IPS-18a (cell line): ENCODE measurements around the gene DCAF11.

Source experiments
- H3K27ac ChIP-seq: one replicate; pipeline ENCODE4 v1.5.1; 2013; ENCODE audit warnings: low read length
- H3K27me3 ChIP-seq: one replicate; pipeline ENCODE4 v1.6.1; 2013; ENCODE audit warnings: mild to moderate bottlenecking, low read length; ENCODE audit not compliant: control insufficient read depth, insufficient read depth
- H3K36me3 ChIP-seq: one replicate; pipeline ENCODE4 v1.6.1; 2013; ENCODE audit warnings: low read depth, low read length; ENCODE audit not compliant: control insufficient read depth
- H3K4me1 ChIP-seq: one replicate; pipeline ENCODE4 v1.6.1; 2013; ENCODE audit warnings: low read depth, low read length; ENCODE audit not compliant: control insufficient read depth
- H3K4me3 ChIP-seq: one replicate; pipeline ENCODE4 v1.5.1; 2013; ENCODE audit warnings: low read length
- H3K9ac ChIP-seq: one replicate; pipeline ENCODE4 v1.6.1; 2013; ENCODE audit warnings: mild to moderate bottlenecking, low read length, moderate library complexity
- H3K9me3 ChIP-seq: one replicate; pipeline ENCODE4 v1.6.1; 2013; ENCODE audit warnings: low read depth, low read length; ENCODE audit not compliant: control insufficient read depth

DCAF11 gene

DNA sequence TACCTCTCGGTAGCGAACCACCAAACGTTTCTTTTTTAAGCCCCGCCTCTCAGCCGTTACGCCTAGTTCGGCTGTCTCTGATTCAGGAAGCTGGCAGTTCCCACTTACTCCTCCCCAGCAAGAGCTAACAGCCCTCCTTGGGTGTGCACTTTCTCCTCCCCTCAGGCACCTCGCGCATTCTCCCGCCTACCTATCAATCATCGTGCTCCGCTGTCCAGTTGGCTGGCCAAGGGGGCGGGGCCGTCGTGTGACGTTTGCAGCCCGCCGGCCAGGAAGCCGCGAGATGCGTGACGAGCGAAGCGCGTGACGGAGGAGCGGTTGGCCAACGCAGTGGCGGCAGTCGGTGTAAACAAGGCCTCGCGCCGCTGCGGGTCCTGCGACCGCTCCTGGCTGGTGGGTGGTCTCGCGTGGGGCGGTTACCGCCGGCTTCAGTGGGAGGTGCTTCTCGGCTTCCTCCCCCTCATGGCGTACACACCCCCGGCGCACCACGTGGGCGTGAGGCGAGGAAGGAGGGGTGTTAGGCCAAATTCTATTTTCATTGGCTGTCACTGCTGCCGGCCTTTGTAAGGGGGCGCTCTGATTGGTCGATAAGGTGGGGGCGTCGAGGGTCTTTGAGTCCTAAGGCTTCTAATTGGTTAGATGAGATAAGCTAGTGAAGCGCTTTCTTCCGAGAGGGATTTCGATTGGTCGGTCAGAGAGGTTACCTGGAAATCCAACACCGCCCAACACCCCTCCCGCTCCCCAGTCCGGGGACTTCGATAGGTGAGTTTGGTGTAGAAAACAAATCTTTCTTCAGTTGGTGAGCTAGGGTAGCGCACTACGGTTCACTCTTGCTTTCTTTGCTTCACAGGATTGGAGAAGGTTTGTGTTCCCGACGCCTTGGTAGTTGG, at the start of gene DCAF11, which contains the start of gene NRL:
TSS of gene DCAF11 (plus strand) at position 246 of the 890 bp plus-strand sequence. CDS start 818 bp downstream, outside the sequence.
TSS of gene NRL (minus strand) at position 418 of the 890 bp plus-strand sequence. CDS start 32,101 bp downstream, outside the sequence.
- no peaks in the 10 kb centered on the region for H3K4me1 ChIP-seq
- peak within 1 kb of the TSS; percentile 59 for H3K9ac ChIP-seq
- H3K4me3 ChIP-seq: peak within 1 kb of the TSS; percentile 84
- H3K27me3 ChIP-seq: no peaks in the 10 kb centered on the region
- peak within 1 kb of the TSS; percentile 52 for H3K27ac ChIP-seq
- no peaks in the 10 kb centered on the region for H3K9me3 ChIP-seq
- H3K36me3 ChIP-seq: peaks cover 30% of the 10 kb centered on the region

DNA sequence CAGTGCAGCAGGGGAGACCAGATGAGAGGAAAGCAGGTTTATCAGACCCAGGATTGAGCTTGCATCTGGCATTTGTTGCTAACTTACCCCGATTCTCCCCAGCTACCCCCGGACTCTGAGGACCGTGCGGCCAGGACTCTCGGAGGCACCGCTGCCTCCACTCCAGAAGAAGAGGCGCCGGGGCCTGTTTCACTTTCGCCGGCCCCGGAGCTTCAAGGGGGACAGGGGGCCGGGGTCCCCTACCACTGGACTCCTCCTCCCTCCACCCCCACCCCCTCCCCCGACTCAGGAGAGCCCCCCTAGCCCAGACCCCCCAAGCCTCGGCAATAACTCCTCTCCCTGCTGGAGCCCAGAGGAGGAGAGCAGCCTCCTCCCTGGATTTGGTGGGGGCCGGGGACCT, 49.7 kb upstream of the DCAF11 start:
- Histone ChIP-seq H3K4me3 (no peak overlapping the region), H3K9ac (no peak overlapping the region), H3K27ac (no peak overlapping the region), H3K9me3 (no peaks in the 10 kb centered on the region), H3K36me3 (no peaks in the 10 kb centered on the region), H3K4me1 (no peaks in the 10 kb centered on the region), H3K27me3 (no peaks in the 10 kb centered on the region)

DNA sequence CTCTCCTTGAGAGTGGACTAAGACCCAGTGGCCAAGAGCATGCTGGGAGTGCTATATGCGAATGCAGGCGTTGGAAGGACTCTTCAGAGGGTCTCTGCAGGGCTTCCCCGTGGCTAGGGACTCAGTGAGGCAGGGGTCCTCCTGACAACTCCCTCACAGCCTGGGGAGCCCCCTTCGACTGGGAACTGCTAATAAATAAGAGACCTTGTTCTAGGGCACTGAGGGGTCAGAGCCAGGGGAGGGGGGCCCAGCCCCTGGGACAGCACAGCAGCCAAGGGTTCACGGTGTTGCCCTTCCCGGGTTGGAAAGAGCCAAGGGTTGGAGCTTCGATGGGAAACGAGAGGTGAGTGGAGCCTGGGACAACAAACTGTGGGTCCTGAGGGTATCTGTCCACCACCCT, 49.2 kb upstream of the DCAF11 start:
- Histone ChIP-seq H3K4me3 (no peak overlapping the region), H3K4me1 (no peaks in the 10 kb centered on the region), H3K27me3 (no peaks in the 10 kb centered on the region), H3K9me3 (no peaks in the 10 kb centered on the region), H3K36me3 (no peaks in the 10 kb centered on the region), H3K9ac (no peak overlapping the region), H3K27ac (no peak overlapping the region)

DNA sequence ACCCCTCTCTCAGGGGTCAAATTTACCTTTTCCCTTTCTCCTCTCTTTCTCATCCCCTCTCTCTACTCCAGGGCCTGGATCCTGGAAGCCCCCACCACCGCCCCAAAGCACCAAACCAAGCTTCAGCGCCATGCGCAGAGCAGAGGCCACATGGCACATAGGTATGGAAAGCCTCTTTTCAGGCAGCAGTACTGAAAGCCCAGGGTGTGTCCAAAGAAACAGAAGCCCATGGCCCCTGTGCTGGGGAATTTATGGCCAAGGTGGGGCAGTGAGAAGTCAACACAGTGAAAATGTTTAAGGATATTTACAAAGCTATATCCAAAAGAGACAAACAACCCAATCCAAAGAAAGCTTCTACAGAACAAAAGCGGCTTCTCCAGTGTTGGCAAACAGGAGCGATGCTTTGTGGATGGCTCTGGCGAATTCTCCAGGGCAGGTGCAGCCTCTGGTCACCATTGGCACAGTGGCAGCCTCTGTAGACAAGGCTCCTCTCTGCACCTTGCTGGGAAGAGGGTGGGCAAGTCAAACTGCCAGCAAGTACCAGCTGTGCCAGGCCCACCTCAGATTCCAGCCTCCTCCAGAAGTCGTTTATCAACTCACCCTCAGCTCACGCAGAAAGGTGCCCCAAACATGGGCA, 48.0 kb upstream of the DCAF11 start:
- no peaks in the 10 kb centered on the region for H3K4me1 ChIP-seq
- no peak overlapping the region for H3K27ac ChIP-seq
- H3K4me3 ChIP-seq: no peak overlapping the region
- H3K9me3 ChIP-seq: no peaks in the 10 kb centered on the region
- no peaks in the 10 kb centered on the region for H3K27me3 ChIP-seq
- H3K36me3 ChIP-seq: no peaks in the 10 kb centered on the region
- no peak overlapping the region for H3K9ac ChIP-seq

DNA sequence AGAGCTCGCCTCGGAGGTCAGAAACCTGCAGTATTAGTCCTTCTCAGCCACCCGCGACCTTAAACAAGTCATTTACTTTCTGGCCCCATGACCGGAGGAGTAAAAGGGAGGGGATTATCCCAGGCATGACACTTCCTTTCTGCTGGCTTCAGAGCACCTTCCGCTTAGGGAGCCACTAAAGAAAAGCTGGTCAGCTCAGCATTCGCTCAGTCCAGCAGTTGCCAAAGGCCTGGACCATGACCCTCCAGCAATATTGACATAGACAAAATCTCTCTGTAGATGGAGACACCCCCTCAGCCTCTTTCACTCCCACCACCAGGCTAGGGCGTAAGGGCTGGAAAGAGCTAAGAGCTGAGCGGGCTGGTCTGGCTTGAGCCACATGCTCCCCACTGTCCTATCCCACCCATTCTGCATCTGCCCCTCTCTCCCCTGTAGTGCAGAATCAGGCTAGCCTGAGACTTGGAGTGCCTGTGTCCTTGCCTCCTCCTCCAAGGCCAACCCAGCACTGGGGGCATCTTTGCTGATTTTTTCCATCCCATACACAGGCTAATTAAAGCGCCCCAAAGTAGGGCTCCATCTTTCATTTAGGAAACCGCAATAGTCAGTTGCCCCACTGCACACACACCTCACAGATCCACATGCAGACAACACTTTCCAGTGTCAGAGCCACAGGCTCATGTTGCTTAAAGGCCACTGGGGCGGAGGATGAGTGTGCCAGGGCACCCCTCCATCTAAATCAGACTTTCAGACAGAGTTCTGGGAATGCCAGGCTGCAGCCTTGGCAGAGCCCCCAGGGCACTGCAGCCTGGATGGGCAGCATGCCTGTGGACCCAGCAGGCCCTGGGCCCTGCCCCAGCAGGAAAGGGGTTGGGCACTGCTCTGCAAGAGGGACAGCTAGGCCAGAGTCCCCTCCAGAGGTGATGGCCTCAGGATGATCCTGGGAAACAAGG, 47.2 kb upstream of the DCAF11 start:
- H3K27ac ChIP-seq: no peak overlapping the region
- no peaks in the 10 kb centered on the region for H3K27me3 ChIP-seq
- H3K9me3 ChIP-seq: no peaks in the 10 kb centered on the region
- no peaks in the 10 kb centered on the region for H3K36me3 ChIP-seq
- H3K9ac ChIP-seq: no peak overlapping the region
- H3K4me1 ChIP-seq: no peaks in the 10 kb centered on the region
- no peak overlapping the region for H3K4me3 ChIP-seq

DNA sequence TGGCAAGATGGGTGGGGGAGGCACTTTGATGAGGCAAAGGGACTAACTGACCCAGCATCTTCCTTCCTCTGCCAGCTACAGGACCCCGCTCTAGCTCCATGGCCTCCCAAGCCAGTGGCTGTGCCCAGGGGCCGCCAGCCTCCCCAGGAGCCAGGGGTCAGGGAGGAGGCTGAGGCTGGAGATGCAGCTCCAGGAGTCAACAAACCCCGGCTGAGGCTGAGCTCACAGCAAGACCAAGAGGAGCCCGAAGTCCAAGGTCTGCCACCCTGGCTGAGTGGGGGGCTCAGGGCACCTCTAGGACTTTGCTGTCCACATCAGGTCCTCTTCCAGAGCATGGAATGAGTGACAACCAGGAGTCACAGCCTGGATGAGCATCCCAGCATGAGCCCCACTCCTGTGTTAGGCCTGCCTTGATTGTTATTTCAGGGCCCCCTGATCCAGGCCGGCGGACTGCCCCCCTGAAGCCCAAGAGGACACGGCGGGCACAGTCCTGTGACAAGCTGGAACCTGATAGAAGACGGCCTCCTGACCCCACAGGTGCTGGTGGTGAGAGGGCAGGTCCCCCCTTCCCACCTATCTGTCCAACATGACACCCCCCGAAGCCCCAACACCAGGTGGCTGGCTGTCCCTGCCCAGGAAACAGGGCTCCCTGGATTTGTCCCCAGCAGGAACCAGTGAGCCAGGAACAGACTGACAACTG, 45.7 kb upstream of the DCAF11 start:
- H3K27me3 ChIP-seq: no peaks in the 10 kb centered on the region
- no peak overlapping the region for H3K27ac ChIP-seq
- no peaks in the 10 kb centered on the region for H3K4me1 ChIP-seq
- H3K4me3 ChIP-seq: no peak overlapping the region
- no peaks in the 10 kb centered on the region for H3K9me3 ChIP-seq
- no peaks in the 10 kb centered on the region for H3K36me3 ChIP-seq
- no peak overlapping the region for H3K9ac ChIP-seq

DNA sequence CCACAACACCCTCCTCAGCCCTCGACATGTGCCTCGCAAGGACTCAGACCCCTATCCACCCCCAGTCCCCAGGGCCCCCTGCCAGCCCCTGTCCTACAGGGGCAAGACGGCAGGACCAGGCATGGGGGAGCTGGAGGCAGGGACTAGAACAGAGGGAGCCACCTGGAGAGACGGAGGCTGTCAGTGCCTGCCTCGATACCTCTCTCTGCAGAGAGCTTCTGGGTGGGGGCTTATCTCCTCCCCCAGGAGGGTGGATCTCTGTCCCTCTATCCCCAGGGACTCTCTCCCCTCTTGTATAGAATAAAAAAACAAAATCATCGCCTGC, 45.2 kb upstream of the DCAF11 start:
- H3K9ac ChIP-seq: no peak overlapping the region
- no peak overlapping the region for H3K4me3 ChIP-seq
- no peaks in the 10 kb centered on the region for H3K27me3 ChIP-seq
- no peak overlapping the region for H3K27ac ChIP-seq
- no peaks in the 10 kb centered on the region for H3K4me1 ChIP-seq
- H3K9me3 ChIP-seq: no peaks in the 10 kb centered on the region
- no peaks in the 10 kb centered on the region for H3K36me3 ChIP-seq

DNA sequence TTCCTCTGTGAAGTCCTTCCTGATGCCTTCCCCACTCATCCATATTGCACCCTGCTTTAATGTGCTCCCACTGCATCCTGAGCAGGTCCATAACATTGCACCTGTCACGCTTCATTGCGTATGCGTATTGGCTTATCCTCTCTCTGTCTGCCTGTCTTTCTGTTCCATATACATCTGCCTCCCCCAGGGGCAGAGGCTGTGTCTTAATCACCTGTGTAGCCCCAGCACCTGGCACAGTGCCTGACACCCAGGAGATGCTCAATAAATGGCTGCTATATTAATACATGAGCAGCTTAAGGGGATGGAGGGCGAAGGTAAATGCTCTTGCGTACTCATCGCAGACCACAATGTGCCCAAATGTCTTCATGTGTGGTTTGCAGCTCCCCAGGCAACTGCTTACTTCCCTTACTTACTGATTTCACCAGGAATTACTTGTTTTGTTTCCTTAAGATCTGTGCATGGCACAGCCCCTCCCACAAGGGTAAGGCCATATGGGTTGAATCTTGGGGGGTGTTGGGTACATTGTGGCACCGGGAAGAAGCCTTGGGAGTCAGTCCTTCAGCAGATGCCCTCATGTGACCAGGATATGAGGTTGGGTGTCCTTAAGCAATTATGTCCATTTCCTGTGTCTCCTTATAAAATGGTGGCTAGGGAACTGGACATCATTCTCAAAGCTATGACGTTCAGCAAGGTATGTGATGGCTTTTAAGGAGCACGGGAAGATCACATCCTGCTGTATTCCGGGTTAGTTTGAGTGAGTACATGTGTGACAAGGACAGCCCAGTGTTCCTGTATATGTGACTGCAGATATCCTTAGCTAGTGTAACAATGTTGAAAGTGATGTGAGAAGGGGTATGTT, 44.1 kb upstream of the DCAF11 start:
- H3K27ac ChIP-seq: no peak overlapping the region
- no peak overlapping the region for H3K9ac ChIP-seq
- no peaks in the 10 kb centered on the region for H3K9me3 ChIP-seq
- no peaks in the 10 kb centered on the region for H3K36me3 ChIP-seq
- H3K4me3 ChIP-seq: no peak overlapping the region
- no peaks in the 10 kb centered on the region for H3K4me1 ChIP-seq
- H3K27me3 ChIP-seq: no peaks in the 10 kb centered on the region

DNA sequence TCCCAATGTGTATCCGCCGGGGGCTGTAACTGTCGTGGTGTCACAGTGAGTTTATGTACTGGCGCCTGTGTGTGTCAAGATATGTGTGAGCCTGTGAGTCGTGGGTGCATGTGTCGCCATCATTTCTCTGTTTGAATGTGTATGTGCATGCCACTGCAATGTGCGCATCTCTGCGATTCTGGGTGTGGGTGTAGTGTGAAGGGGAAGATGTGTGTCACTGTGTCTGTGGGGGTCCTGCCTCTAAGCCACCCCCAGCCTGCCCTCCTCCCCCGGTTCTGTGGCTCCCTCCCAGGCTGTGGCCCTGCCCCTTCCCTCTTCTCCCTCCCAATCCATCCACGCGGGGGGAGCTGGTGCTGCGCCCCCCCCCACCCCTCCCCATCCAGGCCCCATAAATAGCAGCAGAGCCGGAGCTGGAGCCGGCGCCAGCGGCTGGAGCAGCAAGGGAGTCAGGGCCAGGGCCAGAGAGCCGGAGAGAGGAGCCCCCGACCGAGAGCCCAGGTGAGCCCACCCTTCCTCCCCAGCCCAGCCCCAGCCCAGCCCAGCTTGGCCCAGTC, 43.4 kb upstream of the DCAF11 start, which contains the start of gene CPNE6:
TSS of gene CPNE6 (plus strand) at position 419 of the 554 bp plus-strand sequence. CDS start 1,375 bp downstream, outside the sequence.
- H3K4me1 ChIP-seq: no peaks in the 10 kb centered on the region
- no peaks in the 10 kb centered on the region for H3K9me3 ChIP-seq
- H3K36me3 ChIP-seq: no peaks in the 10 kb centered on the region
- H3K27me3 ChIP-seq: no peaks in the 10 kb centered on the region
- H3K9ac ChIP-seq: no peak within 1 kb of the TSS
- no peak within 1 kb of the TSS for H3K4me3 ChIP-seq
- H3K27ac ChIP-seq: no peak within 1 kb of the TSS

DNA sequence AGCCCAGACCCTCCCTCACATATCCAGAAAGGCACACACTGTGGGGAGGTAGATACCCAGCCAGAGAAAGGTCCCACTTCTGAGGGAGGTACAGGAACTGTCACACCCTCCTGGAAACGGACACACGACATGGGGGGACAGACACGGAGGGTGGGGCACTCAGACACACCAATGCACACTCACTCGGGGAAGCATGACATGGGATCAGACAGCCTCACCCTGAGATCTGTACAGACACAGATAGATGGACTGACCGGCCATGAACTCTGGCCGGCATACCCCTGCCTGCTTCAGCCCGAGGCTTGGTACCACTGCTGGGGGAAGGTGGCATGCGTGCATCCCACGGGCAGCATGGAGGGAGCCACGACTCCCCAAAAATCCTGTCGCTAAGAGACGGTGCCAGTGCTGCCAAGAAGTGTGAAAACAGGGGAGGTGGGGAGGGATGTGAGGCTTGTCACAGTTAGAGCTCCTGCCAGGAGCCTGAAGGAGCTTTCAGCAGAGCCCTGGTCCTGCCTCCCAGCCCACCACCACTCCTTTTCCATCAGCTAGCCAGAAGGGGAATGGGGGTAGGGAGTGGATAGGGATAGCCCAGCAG, 42.6 kb upstream of the DCAF11 start:
- H3K36me3 ChIP-seq: no peaks in the 10 kb centered on the region
- no peaks in the 10 kb centered on the region for H3K27me3 ChIP-seq
- no peaks in the 10 kb centered on the region for H3K9me3 ChIP-seq
- H3K27ac ChIP-seq: no peak overlapping the region
- H3K4me1 ChIP-seq: no peaks in the 10 kb centered on the region
- no peak overlapping the region for H3K4me3 ChIP-seq
- H3K9ac ChIP-seq: no peak overlapping the region
